Left ventricle myocardium superior (tissue), 1 donor: ENCODE measurements around the gene ACSL6. TPM values are rescaled to one million over a fixed set of nuclear protein-coding genes. Genes with fewer than 3 reads are reported as not detected.
A peak's percentile ranks its signal among the peaks of the same experiment; 100 is the strongest.

Source experiments
- ATAC-seq: fragments of 200-7000 bp; cut with Tn5 transposase; one replicate; pipeline ENCODE4 v1.9.1; 2020; ENCODE audit warnings: mild to moderate bottlenecking, moderate library complexity
- DNase-seq: peaks from one replicate; pipeline ENCODE4 v3.0.0-alpha.2; 2020
- intact Hi-C: fragments of 100-400 bp; cut with micrococcal nuclease; formaldehyde crosslinking; loops from one replicate; pipeline ENCODE4 v1.11.0; 2022
- total RNA-seq: library from RNA; stranded (reverse); fragmentation: NEBNext Ultra II Directional; extraction: Animal tissue kit (Norgen Biotek cat#: 25700); gene quantifications from one replicate; pipeline ENCODE4 v1.2.1, GENCODE V29; 2021
- donor health status: DM: no; HTN: yes; CAD: no; lungs with severe emphysema.

ACSL6 gene
- total RNA-seq, 1 donor from 2014 or later = 4.4 TPM

- ATAC-seq = no peak
- intact Hi-C loops = no loop called here
- peak; percentile 8 for DNase-seq
Measured at GRCh38 chr5:132050661-132051552, 39.4 kb upstream of the ACSL6 start.

DNA sequence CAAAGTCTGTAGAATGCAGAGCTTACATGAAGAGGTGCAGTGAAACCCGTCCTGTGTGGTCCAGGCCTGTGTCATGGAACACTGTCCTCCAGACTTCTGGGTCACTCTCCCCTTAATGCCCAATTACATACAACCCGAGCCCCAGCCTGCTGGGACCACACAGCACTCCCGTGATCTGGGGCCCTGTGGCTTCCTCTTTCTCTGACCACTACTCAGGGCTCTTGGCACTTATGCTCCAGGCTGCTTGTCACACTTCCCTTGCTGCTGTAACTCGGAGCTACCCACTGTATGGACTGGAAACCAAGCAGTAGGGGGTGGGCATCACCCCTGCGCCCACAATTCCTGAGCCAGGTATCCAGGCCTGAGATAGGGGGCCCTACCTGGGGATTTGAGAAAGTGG is 38.7 kb upstream of the ACSL6 start:
- ATAC-seq (peak; percentile 37), DNase-seq (peak; percentile 31)
- intact Hi-C loops = no loop called here

- DNase-seq = no peak
- intact Hi-C loops = no loop called here
- no peak for ATAC-seq
Measured at GRCh38 chr5:132049559-132049958, 38.1 kb upstream of the ACSL6 start.

DNA sequence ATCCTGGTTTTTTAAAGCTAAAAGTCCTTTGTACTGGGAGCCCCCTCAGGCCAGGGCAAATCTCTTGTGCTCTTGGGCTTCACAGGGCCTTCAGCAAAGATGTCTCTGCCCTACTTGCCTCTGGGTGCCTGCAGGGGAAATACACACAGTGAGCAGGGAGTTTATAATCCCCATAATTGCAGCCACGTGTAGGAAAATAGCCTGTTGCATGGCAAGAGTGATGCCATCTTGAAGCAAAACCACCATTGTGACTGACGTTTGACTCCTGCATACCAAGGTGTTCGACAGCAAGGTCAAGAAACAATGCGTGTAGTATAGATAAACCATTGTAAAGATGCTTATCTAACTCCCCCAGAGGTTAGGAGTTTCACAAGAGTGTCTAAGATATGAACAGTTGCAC is 37.6 kb upstream of the ACSL6 start:
- no peak for DNase-seq
- intact Hi-C loops = no loop called here
- no peak for ATAC-seq

DNA sequence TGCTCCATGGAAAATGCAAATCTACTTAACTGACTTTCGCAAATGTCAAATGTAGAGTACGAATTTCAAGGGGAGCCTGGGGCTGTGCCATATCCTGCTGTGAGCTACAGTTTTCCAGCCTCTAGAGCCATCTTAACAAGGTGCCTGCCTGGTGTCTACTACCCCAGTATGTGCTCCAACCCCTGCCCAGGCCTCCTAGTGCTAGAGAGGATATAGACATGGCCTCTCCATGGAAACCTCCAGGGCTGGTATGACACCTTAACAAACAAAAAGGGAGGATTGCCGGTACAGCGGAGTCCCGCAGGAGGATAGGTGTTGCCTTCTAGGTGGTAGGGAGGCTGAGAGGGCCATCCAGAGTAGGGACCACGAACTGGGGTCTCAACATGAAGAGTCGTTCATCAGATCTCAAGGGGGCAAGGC is 35.4 kb upstream of the ACSL6 start:
- no peak for DNase-seq
- ATAC-seq = no peak
- intact Hi-C loops = no loop called here

GRCh38 chr5:132044207-132044606 is 32.7 kb upstream of the ACSL6 start:
- DNase-seq (no peak), ATAC-seq (no peak)
- intact Hi-C loops = no loop called here

DNA sequence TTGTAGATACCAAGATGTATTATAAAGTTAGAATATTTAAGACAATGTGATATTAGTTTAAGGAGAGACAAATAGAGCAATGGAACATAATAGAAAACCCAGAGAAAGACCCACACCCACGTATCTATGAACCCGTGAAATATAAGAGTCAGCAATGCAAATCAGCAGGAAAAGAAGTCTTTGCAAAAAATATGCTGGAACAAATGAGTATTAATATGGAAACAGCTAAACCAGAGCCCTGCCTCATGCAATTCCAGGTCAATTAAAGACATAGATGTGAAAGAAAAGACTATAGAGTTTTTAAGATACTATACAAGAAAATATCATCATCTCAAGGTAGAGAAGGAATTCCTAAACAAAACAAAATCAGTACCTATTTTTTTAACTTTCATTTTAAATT is 25.9 kb upstream of the ACSL6 start:
- ATAC-seq = no peak
- intact Hi-C loops = no loop called here

GRCh38 chr5:132033122-132033521 is 21.7 kb upstream of the ACSL6 start:
- no peak for DNase-seq
- intact Hi-C loops = no loop called here
- no peak for ATAC-seq

More for the DNA sequence above, 25.9 kb upstream of the ACSL6 start:
- DNase-seq = no peak

DNA sequence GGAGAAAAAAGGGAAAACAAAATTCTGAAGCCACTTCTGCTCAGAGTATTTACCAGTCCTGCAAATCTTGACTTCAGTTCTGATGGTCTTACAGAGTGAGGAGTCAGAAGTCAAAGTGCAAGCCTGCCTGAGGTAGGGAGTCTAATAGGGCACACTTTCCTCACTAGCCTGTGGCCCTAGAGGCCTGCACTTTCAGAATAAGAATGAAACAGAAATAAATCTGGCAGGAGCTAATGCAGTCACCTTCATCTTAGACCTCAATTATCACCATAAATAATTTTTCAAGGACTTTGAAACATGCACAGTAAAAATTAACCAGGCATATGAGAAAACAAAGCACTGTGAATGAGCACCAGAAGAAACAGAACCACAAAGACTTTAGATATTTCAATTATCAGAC is 20.7 kb upstream of the ACSL6 start:
- intact Hi-C loops = no loop called here
- ATAC-seq = no peak
- no peak for DNase-seq

DNA sequence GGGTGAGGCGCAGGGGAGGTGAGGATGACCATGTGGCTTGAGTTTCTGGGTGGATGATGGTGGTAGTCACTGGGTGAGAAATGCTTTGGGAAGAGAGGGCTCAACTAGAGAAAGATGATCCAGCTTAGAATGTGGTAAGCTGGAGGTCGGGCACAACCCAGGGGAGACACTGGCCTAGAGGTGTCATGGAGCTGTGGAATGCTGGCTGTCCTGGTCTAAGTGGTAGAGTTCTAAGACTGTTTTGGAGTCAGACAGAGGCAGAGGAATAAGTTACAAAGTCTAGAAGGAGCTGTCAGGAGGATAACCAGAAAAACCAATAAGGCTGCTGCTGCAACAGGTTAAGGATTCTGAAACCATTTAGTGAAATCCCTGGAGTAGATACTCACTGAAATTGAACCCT is 19.2 kb upstream of the ACSL6 start:
- ATAC-seq (no peak), DNase-seq (no peak)
- intact Hi-C loops = no loop called here

- intact Hi-C loops = no loop called here
- ATAC-seq = no peak
Measured at GRCh38 chr5:132029609-132030330, 18.3 kb upstream of the ACSL6 start.

GRCh38 chr5:132027027-132027426 is 15.6 kb upstream of the ACSL6 start:
- DNase-seq (no peak), ATAC-seq (no peak)
- intact Hi-C loops = no loop called here

More at GRCh38 chr5:132029609-132030330, 18.3 kb upstream of the ACSL6 start:
- no peak for DNase-seq

GRCh38 chr5:132026516-132027008 is 15.1 kb upstream of the ACSL6 start:
- intact Hi-C loops = no loop called here
- ATAC-seq (no peak), DNase-seq (no peak)

- ATAC-seq (no peak), DNase-seq (no peak)
- intact Hi-C loops = no loop called here
Measured at GRCh38 chr5:132025403-132025971, 14.0 kb upstream of the ACSL6 start.

GRCh38 chr5:132024789-132025402 is 13.4 kb upstream of the ACSL6 start:
- ATAC-seq = no peak
- intact Hi-C loops = no loop called here
- DNase-seq = no peak

GRCh38 chr5:132024117-132024435 is 12.6 kb upstream of the ACSL6 start:
- intact Hi-C loops = no loop called here
- ATAC-seq (no peak), DNase-seq (no peak)

GRCh38 chr5:132023258-132024116 is 12.0 kb upstream of the ACSL6 start:
- ATAC-seq = no peak
- intact Hi-C loops = no loop called here
- DNase-seq = no peak

DNA sequence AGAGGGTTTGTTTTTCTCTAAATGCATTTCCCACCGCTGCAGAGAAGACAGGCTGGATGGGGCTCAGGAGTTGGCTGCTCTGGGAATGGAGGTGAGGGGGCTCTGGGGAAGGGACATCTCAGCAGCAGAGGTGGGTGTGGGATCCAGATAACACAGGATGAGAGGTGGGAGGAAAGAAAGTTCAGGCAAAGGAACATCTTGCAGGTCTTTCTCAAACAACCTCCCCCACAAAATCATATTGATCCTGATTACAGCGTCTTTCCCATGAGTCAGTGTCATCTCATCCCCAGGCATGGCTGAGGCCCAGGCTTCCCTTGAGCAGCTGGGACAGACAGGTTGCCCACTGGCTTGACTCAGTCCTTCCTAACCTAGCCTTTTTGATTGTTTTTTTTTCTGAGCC is 11.3 kb upstream of the ACSL6 start:
- ATAC-seq (no peak), DNase-seq (no peak)
- intact Hi-C loops = no loop called here

GRCh38 chr5:132021654-132022053 is 10.2 kb upstream of the ACSL6 start:
- ATAC-seq (no peak), DNase-seq (no peak)
- intact Hi-C loops = no loop called here
